ENCODE results near the gene PHLDA2.

The PHLDA2 gene

GRCh38 chr11:2913776-2914175 is 15.4 kb downstream of the PHLDA2 start:
- TF ChIP-seq CTCF (IDR thresholded peaks at IDR 0.05; ENCODE audit: insufficient read depth, low read depth, low read length, missing control alignments) = no peak
- DNase-seq (ENCODE audit: low read depth) = no peak

GRCh38 chr11:2913019-2913431 is 16.2 kb downstream of the PHLDA2 start:
- no peak overlapping the region for H3K4me3 ChIP-seq (ENCODE audit: low read length)
- no peak for DNase-seq (ENCODE audit: low read depth)
- no peak for TF ChIP-seq CTCF (IDR thresholded peaks at IDR 0.05; ENCODE audit: insufficient read depth, low read depth, low read length, missing control alignments)

More at GRCh38 chr11:2913776-2914175, 15.4 kb downstream of the PHLDA2 start:
- H3K4me3 ChIP-seq (ENCODE audit: low read length) = no peak overlapping the region

GRCh38 chr11:2912498-2912897 is 16.7 kb downstream of the PHLDA2 start:
- no peak for TF ChIP-seq CTCF (IDR thresholded peaks at IDR 0.05; ENCODE audit: insufficient read depth, low read depth, low read length, missing control alignments)
- DNase-seq (ENCODE audit: low read depth) = peak; percentile 99
- H3K4me3 ChIP-seq (ENCODE audit: low read length) = no peak overlapping the region

GRCh38 chr11:2911785-2912391 is 17.3 kb downstream of the PHLDA2 start:
- TF ChIP-seq CTCF (IDR thresholded peaks at IDR 0.05; ENCODE audit: insufficient read depth, low read depth, low read length, missing control alignments) = no peak
- peak; percentile 82 for DNase-seq (ENCODE audit: low read depth)
- no peak overlapping the region for H3K4me3 ChIP-seq (ENCODE audit: low read length)

GRCh38 chr11:2911088-2911784 is 18.0 kb downstream of the PHLDA2 start:
- H3K4me3 ChIP-seq (ENCODE audit: low read length) = no peak overlapping the region
- TF ChIP-seq CTCF (IDR thresholded peaks at IDR 0.05; ENCODE audit: insufficient read depth, low read depth, low read length, missing control alignments) = no peak
- DNase-seq (ENCODE audit: low read depth) = no peak

- no peak for TF ChIP-seq CTCF (IDR thresholded peaks at IDR 0.05; ENCODE audit: insufficient read depth, low read depth, low read length, missing control alignments)
- no peak for DNase-seq (ENCODE audit: low read depth)
- H3K4me3 ChIP-seq (ENCODE audit: low read length) = no peak overlapping the region
These were observed 18.7 kb downstream of the PHLDA2 start for GRCh38 chr11:2910401-2910955.
